ENCODE measurements around the gene FNDC3B.

FNDC3B gene

DNA sequence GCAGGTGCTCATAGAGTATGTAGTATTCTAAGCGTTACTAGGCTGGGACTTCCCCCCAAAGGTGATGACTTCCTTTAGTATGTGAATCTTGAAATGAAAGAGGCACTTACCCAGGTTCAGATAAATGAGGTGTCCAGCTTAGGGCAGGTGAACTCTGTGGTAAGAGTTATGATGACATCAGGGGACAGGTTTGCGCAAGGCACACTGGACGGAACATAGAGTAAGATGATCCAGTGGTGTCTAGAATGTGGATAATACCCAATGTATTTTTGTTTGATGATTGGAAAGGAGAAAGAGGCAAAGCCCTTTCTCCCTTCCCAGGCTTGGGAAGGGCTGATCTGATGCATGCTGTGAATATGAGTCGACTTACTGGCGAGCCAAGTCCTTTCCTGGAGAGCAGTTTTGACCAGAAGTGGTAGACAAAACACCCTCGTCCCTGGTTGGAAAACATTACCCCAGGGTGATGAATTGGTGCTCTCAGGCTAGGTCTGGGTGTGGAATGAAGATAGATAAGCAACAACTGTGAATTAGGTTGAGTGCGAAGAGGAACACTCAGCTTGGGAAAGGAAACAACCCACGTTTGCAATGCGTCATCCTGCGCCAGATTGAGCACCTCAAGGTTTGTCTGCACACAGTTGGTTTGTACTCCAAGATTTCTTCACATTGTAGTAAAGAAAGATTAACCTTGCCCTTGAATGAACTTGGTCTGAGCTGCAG, 284.7 kb downstream of the FNDC3B start:
- TF ChIP-seq MYC (IDR thresholded peaks at IDR 0.05; ENCODE audit: low read depth, low read length) = no peak
- TF ChIP-seq POLR2A (IDR thresholded peaks at IDR 0.05; ENCODE audit: extremely low read depth, insufficient read length) = no peak
- TF ChIP-seq, protein P1, sequence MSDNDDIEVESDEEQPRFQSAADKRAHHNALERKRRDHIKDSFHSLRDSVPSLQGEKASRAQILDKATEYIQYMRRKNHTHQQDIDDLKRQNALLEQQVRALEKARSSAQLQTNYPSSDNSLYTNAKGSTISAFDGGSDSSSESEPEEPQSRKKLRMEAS (IDR thresholded peaks at IDR 0.05; ENCODE audit: low read depth, low read length) = no peak
- TF ChIP-seq, protein P2, sequence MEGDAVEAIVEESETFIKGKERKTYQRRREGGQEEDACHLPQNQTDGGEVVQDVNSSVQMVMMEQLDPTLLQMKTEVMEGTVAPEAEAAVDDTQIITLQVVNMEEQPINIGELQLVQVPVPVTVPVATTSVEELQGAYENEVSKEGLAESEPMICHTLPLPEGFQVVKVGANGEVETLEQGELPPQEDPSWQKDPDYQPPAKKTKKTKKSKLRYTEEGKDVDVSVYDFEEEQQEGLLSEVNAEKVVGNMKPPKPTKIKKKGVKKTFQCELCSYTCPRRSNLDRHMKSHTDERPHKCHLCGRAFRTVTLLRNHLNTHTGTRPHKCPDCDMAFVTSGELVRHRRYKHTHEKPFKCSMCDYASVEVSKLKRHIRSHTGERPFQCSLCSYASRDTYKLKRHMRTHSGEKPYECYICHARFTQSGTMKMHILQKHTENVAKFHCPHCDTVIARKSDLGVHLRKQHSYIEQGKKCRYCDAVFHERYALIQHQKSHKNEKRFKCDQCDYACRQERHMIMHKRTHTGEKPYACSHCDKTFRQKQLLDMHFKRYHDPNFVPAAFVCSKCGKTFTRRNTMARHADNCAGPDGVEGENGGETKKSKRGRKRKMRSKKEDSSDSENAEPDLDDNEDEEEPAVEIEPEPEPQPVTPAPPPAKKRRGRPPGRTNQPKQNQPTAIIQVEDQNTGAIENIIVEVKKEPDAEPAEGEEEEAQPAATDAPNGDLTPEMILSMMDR (IDR thresholded peaks at IDR 0.05; ENCODE audit: low read depth, low read length) = no peak
- no peak for DNase-seq (ENCODE audit: low read depth)

DNA sequence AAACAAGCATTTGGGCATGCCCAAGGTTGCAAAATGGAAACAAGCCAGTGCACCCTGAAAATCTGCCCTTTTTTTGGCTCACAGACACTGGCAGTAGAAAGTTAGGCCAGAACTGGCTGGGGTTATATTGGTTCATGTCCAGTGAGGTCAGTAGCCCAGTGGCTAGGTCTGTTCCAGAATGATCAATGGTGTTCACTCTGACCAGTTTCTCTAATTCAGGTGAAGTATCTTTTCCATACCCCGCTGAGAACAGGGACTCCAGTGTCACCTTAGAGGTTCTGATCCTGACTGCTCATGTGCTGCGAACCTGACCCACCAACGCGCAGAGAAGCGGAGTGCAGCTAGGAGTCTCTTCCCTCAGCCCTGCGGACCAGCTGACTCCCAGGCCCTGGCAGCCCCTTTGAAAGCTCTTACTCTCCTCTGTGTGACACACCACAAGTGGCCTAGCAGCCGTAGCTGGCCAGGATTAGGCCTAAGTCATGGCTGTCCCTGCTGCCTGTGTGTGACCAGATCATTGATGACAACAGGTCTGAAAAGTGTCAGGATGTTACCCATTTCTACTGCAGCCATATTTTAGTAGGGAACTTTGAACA, 285.3 kb downstream of the FNDC3B start:
- no peak for DNase-seq (ENCODE audit: low read depth)
- TF ChIP-seq MYC (IDR thresholded peaks at IDR 0.05; ENCODE audit: low read depth, low read length) (no peak), POLR2A (IDR thresholded peaks at IDR 0.05; ENCODE audit: extremely low read depth, insufficient read length) (no peak)
- TF ChIP-seq, protein P2 (IDR thresholded peaks at IDR 0.05; ENCODE audit: low read depth, low read length) = no peak
- TF ChIP-seq, protein P1 (IDR thresholded peaks at IDR 0.05; ENCODE audit: low read depth, low read length) = no peak
- H3K4me3 ChIP-seq (ENCODE audit: low read depth, low read length) = no peak overlapping the region

More for the DNA sequence above, 284.7 kb downstream of the FNDC3B start:
- no peak overlapping the region for H3K4me3 ChIP-seq (ENCODE audit: low read depth, low read length)

DNA sequence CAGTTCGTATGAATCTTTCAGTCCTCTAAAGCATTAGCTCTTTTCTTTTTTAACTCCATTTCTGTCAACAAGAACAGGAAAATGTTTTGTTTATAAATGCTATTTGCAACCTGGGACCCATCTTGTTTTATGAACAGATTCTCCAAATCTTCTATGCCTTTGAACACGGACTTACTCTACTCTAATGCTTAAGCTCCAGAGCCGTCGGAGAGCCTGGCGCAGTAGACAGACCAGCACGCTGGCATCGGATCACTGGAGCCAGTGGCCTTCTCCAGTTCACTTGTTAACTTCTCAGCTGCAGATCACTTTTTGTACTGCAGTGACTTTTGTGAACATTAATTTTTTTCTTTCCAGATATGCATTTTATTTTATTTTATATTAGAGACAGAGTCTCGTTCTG, 286.1 kb downstream of the FNDC3B start:
- no peak overlapping the region for H3K4me3 ChIP-seq (ENCODE audit: low read depth, low read length)
- TF ChIP-seq POLR2A (IDR thresholded peaks at IDR 0.05; ENCODE audit: extremely low read depth, insufficient read length) (no peak), MYC (IDR thresholded peaks at IDR 0.05; ENCODE audit: low read depth, low read length) (no peak)
- TF ChIP-seq, protein P1 (IDR thresholded peaks at IDR 0.05; ENCODE audit: low read depth, low read length) = no peak
- TF ChIP-seq, protein P2 (IDR thresholded peaks at IDR 0.05; ENCODE audit: low read depth, low read length) = no peak
- DNase-seq (ENCODE audit: low read depth) = no peak

DNA sequence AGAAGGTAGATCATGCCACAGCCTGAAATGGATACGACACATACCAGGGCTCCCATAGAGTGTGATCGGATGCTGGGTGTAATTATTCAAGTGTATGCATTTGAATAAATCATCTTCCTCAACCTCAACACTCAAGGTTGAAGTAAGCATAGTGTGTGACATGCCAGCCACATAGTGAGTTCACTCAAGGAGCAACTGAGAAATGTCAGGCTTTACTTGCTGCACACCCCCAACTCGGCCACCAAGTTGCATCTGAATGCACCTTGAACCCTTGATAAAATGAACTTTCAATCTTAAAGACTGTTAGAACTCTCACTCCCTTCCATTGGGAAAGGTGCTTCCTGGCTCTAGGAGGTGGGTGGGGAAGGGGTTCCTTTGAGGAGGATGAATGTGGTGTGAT, 287.6 kb downstream of the FNDC3B start:
- DNase-seq (ENCODE audit: low read depth) = no peak
- TF ChIP-seq, protein P1 (IDR thresholded peaks at IDR 0.05; ENCODE audit: low read depth, low read length) = no peak
- TF ChIP-seq MYC (IDR thresholded peaks at IDR 0.05; ENCODE audit: low read depth, low read length) (no peak), POLR2A (IDR thresholded peaks at IDR 0.05; ENCODE audit: extremely low read depth, insufficient read length) (no peak)
- TF ChIP-seq, protein P2 (IDR thresholded peaks at IDR 0.05; ENCODE audit: low read depth, low read length) = no peak
- no peak overlapping the region for H3K4me3 ChIP-seq (ENCODE audit: low read depth, low read length)

DNA sequence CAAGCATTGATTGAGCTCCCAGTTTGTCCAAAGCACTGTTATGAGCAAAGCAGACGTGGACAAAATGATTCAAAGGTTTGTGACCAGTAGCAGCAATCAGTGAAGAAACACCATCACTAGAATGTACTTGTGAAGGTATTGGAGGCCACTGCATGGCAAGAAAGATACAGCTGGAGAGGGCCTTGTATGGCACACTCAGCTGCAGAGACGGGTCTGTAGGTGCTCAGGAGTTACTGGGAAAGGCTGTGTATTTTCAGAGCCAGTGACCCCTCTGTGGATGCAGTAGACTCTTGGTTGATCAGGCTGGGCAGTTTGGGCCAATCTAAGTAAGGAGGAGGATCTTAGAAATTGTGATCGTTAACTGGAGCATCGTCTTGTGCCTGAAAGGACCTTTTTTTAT, 288.9 kb downstream of the FNDC3B start:
- no peak for DNase-seq (ENCODE audit: low read depth)
- H3K4me3 ChIP-seq (ENCODE audit: low read depth, low read length) = no peak overlapping the region
- TF ChIP-seq MYC (IDR thresholded peaks at IDR 0.05; ENCODE audit: low read depth, low read length) (no peak), POLR2A (IDR thresholded peaks at IDR 0.05; ENCODE audit: extremely low read depth, insufficient read length) (no peak)
- TF ChIP-seq, protein P1 (IDR thresholded peaks at IDR 0.05; ENCODE audit: low read depth, low read length) = no peak
- TF ChIP-seq, protein P2 (IDR thresholded peaks at IDR 0.05; ENCODE audit: low read depth, low read length) = no peak
